Kidney epithelial cell (primary cell): ENCODE results near the gene SRRD. TPM values are rescaled to one million over a fixed set of nuclear protein-coding genes. Genes with fewer than 3 reads are reported as not detected.
"Not testable (repeated sequence)": the region's sequence is repeated elsewhere in the genome, so short reads cannot be mapped to it uniquely, and the experiment has no call there.

ENCODE experiments used
- DNase-seq: peaks from one replicate; pipeline ENCODE4 v3.0.0-alpha.2; 2010; ENCODE audit warnings: low read depth
- H3K27me3 ChIP-seq: 2 replicates; pipeline ENCODE4 v1.6.0; 2011; ENCODE audit warnings: low read length; ENCODE audit not compliant: control insufficient read depth, insufficient read depth
- H3K36me3 ChIP-seq: 2 replicates; pipeline ENCODE4 v1.5.1; 2011; ENCODE audit warnings: low read length; ENCODE audit not compliant: control insufficient read depth, insufficient read depth
- H3K4me3 ChIP-seq: 2 replicates; pipeline ENCODE4 v1.5.1; 2011; ENCODE audit warnings: low read depth, mild to moderate bottlenecking, control low read depth, low read length
- CTCF ChIP-seq: IDR thresholded peaks from 2 replicates; pipeline ENCODE4 v1.5.1; 2011; ENCODE audit warnings: mild to moderate bottlenecking, moderate library complexity, low read length, control low read depth, inconsistent platforms; ENCODE audit not compliant: insufficient read depth, poor library complexity, severe bottlenecking
- total RNA-seq: library from RNA; depleted of rRNA; stranded (reverse); fragments of >200 nt; gene quantifications from 2 replicates; pipeline ENCODE4 v1.2.3, GENCODE V29; 2015

Gene SRRD
- 33.4 and 45.0 TPM in 2 replicates for total RNA-seq

GRCh38 chr22:26483439-26484359, at the start of gene SRRD, which contains the start of gene HPS4:
Gene SRRD, plus strand, starts transcription at chr22:26483877. Its CDS starts 14 bp downstream, at chr22:26483891.
Gene HPS4, minus strand, starts transcription at chr22:26483783. Its CDS starts 2,021 bp downstream, at chr22:26481762.
- Histone ChIP-seq H3K27me3 (no peaks in the 10 kb centered on the region), H3K36me3 (peaks cover 1% of the 10 kb centered on the region), H3K4me3 (peak within 1 kb of the TSS; percentile 87)
- no peak for TF ChIP-seq CTCF
- DNase-seq: peak; percentile 50

- Histone ChIP-seq H3K27me3 (no peaks in the 10 kb centered on the region), H3K36me3 (no peaks in the 10 kb centered on the region), H3K4me3 (no peak overlapping the region)
- no peak for DNase-seq
- no peak for TF ChIP-seq CTCF
Observed at GRCh38 chr22:26435327-26436093, 48.2 kb upstream of the SRRD start.

GRCh38 chr22:26436903-26437515, 46.7 kb upstream of the SRRD start:
- H3K27me3 ChIP-seq: no peaks in the 10 kb centered on the region
- H3K36me3 ChIP-seq: no peaks in the 10 kb centered on the region
- H3K4me3 ChIP-seq: no peak overlapping the region
- DNase-seq: no peak
- TF ChIP-seq CTCF: no peak

- TF ChIP-seq CTCF: no peak
- Histone ChIP-seq H3K36me3 (no peaks in the 10 kb centered on the region), H3K27me3 (no peaks in the 10 kb centered on the region), H3K4me3 (no peak overlapping the region)
- DNase-seq: no peak
Observed at GRCh38 chr22:26437694-26438392, 45.8 kb upstream of the SRRD start.

- not testable (repeated sequence) for DNase-seq, H3K27me3 ChIP-seq, H3K4me3 ChIP-seq, H3K36me3 ChIP-seq
Observed at GRCh38 chr22:26438776-26439175, 44.9 kb upstream of the SRRD start.
